DOHH2 (cell line): ENCODE results near the gene ERVFRD-1.

Experiments
- H3F3A ChIP-seq: fragments of 200-600 bp; sonication (generic), shearing (Covaris generic); 2 replicates; pipeline ENCODE4 v1.6.0; 2016; ENCODE audit warnings: antibody characterized with exemption, mild to moderate bottlenecking; ENCODE audit not compliant: control insufficient read depth, insufficient read depth
- H3K27ac ChIP-seq: fragments of 200-600 bp; sonication (generic); 2 replicates; pipeline ENCODE4 v1.5.1; 2014; ENCODE audit warnings: low read depth, mild to moderate bottlenecking, low read length, moderate library complexity
- H3K27me3 ChIP-seq: fragments of 200-600 bp; sonication (generic); 2 replicates; pipeline ENCODE4 v1.6.1; 2014; ENCODE audit warnings: mild to moderate bottlenecking, low read length, mixed read lengths; ENCODE audit not compliant: control insufficient read depth
- H3K36me3 ChIP-seq: fragments of 200-600 bp; sonication (generic); 2 replicates; pipeline ENCODE4 v1.6.1; 2014; ENCODE audit warnings: mild to moderate bottlenecking, low read length, moderate library complexity, mixed read lengths; ENCODE audit not compliant: control insufficient read depth
- H3K4me1 ChIP-seq: fragments of 200-600 bp; sonication (generic); 2 replicates; pipeline ENCODE4 v1.6.1; 2014; ENCODE audit warnings: mild to moderate bottlenecking, low read length, mixed read lengths; ENCODE audit not compliant: control insufficient read depth
- H3K4me2 ChIP-seq: fragments of 200-600 bp; sonication (generic); 2 replicates; pipeline ENCODE4 v1.6.0; 2014; ENCODE audit warnings: mild to moderate bottlenecking, low read length, moderate library complexity
- H3K4me3 ChIP-seq: fragments of 200-600 bp; sonication (generic); 2 replicates; pipeline ENCODE4 v1.5.1; 2014; ENCODE audit warnings: mild to moderate bottlenecking, low read length, mixed read lengths
- H3K79me2 ChIP-seq: fragments of 200-600 bp; sonication (generic); 2 replicates; pipeline ENCODE4 v1.6.1; 2014; ENCODE audit warnings: mild to moderate bottlenecking, low read length, mixed read lengths; ENCODE audit not compliant: control insufficient read depth
- H3K9me2 ChIP-seq: fragments of 200-600 bp; sonication (generic); replicated peaks from 2 replicates; pipeline ENCODE4 v1.6.1; 2014; ENCODE audit warnings: mild to moderate bottlenecking, low read length, mixed read lengths; ENCODE audit not compliant: control insufficient read depth
- H3K9me3 ChIP-seq: fragments of 200-600 bp; sonication (generic); 2 replicates; pipeline ENCODE4 v1.6.1; 2014; ENCODE audit warnings: antibody characterized with exemption, low read length, mixed read lengths; ENCODE audit not compliant: control insufficient read depth, insufficient read depth
- H4K20me1 ChIP-seq: fragments of 200-600 bp; sonication (generic); 2 replicates; pipeline ENCODE4 v1.6.0; 2014; ENCODE audit warnings: low read depth, mild to moderate bottlenecking, antibody characterized with exemption, low read length, moderate library complexity; ENCODE audit not compliant: control insufficient read depth, insufficient read depth
- CTCF ChIP-seq: fragments of 200-600 bp; sonication (generic); IDR thresholded peaks from one replicate; pipeline ENCODE4 v1.5.1; 2014; ENCODE audit warnings: antibody characterized with exemption, mild to moderate bottlenecking, low read depth, low read length; ENCODE audit not compliant: poor library complexity, severe bottlenecking
- EZH2phosphoT487 ChIP-seq: fragments of 200-600 bp; sonication (generic); IDR thresholded peaks from 2 replicates; pipeline ENCODE4 v1.6.1; 2017; ENCODE audit warnings: borderline replicate concordance, mild to moderate bottlenecking, antibody characterized with exemption, low read length, moderate library complexity, mixed read lengths

The ERVFRD-1 gene

GRCh38 chr6:11055127-11055627 lies 56.3 kb downstream of the ERVFRD-1 start:
- H3K36me3 ChIP-seq: no peaks in the 10 kb centered on the region
- no peaks in the 10 kb centered on the region for H4K20me1 ChIP-seq
- TF ChIP-seq CTCF (no peak), EZH2phosphoT487 (no peak)
- H3F3A ChIP-seq: no peaks in the 10 kb centered on the region
- no peak overlapping the region for H3K27ac ChIP-seq
- no peaks in the 10 kb centered on the region for H3K4me1 ChIP-seq
- H3K9me2 ChIP-seq: no peaks in the 10 kb centered on the region
- H3K9me3 ChIP-seq: no peaks in the 10 kb centered on the region
- no peak overlapping the region for H3K4me2 ChIP-seq
- H3K4me3 ChIP-seq: no peak overlapping the region
- peaks cover 5% of the 10 kb centered on the region; the same call in 1 of the 2 replicates for H3K27me3 ChIP-seq
- no peaks in the 10 kb centered on the region for H3K79me2 ChIP-seq

- peaks cover 5% of the 10 kb centered on the region; the same call in 1 of the 2 replicates for H3K27me3 ChIP-seq
- no peaks in the 10 kb centered on the region for H3K4me1 ChIP-seq
- no peaks in the 10 kb centered on the region for H3K36me3 ChIP-seq
- H3K27ac ChIP-seq: no peak overlapping the region
- no peaks in the 10 kb centered on the region for H3K79me2 ChIP-seq
- H3K4me3 ChIP-seq: no peak overlapping the region
- no peaks in the 10 kb centered on the region for H3K9me2 ChIP-seq
- TF ChIP-seq EZH2phosphoT487 (no peak), CTCF (no peak)
- H3F3A ChIP-seq: no peaks in the 10 kb centered on the region
- H3K9me3 ChIP-seq: no peaks in the 10 kb centered on the region
- H4K20me1 ChIP-seq: no peaks in the 10 kb centered on the region
- no peak overlapping the region for H3K4me2 ChIP-seq
Observed at GRCh38 chr6:11054722-11055121, 56.8 kb downstream of the ERVFRD-1 start.

GRCh38 chr6:11053307-11053706 lies 58.2 kb downstream of the ERVFRD-1 start:
- Histone ChIP-seq H3K79me2 (no peaks in the 10 kb centered on the region), H3F3A (no peaks in the 10 kb centered on the region), H3K4me1 (no peaks in the 10 kb centered on the region), H3K27me3 (peaks cover 8% of the 10 kb centered on the region; the same call in 1 of the 2 replicates), H3K36me3 (no peaks in the 10 kb centered on the region), H3K9me2 (no peaks in the 10 kb centered on the region), H4K20me1 (no peaks in the 10 kb centered on the region), H3K27ac (no peak overlapping the region), H3K9me3 (no peaks in the 10 kb centered on the region), H3K4me2 (no peak overlapping the region), H3K4me3 (no peak overlapping the region)
- TF ChIP-seq CTCF (no peak), EZH2phosphoT487 (no peak)
